ENCODE measurements around the gene SLC25A25. TPM values are rescaled to one million over a fixed set of nuclear protein-coding genes. Genes with fewer than 3 reads are reported as not detected.

The SLC25A25 gene
- total RNA-seq, 1 donor from 2014 or later, result 16.8 TPM

DNA sequence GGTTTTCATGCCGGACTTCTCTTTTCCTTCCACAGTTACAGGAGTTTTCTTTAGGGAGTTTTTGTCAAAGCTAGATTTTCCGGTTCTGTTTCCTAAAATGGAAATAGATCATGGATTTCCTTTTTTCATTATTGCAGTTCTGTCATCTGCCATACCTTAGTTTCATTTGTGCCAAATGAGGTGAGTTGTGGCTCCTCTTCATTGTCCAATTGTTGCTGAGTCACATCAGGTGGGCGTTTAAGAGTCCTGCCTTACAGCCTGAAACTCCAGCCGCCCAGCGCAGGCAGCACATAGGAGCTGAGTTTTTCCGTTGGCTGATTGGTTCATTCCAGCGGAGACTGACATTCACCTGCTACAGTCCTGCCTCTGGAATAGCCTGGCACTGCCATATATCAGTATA, 14.1 kb downstream of the SLC25A25 start:
- H3K27ac Mint-ChIP-seq (ENCODE audit: unreplicated experiment), result peak overlapping the region; percentile 67
- no peaks in the 10 kb centered on the region for H3K27me3 Mint-ChIP-seq (ENCODE audit: low read depth)
- TF ChIP-seq, protein P1, sequence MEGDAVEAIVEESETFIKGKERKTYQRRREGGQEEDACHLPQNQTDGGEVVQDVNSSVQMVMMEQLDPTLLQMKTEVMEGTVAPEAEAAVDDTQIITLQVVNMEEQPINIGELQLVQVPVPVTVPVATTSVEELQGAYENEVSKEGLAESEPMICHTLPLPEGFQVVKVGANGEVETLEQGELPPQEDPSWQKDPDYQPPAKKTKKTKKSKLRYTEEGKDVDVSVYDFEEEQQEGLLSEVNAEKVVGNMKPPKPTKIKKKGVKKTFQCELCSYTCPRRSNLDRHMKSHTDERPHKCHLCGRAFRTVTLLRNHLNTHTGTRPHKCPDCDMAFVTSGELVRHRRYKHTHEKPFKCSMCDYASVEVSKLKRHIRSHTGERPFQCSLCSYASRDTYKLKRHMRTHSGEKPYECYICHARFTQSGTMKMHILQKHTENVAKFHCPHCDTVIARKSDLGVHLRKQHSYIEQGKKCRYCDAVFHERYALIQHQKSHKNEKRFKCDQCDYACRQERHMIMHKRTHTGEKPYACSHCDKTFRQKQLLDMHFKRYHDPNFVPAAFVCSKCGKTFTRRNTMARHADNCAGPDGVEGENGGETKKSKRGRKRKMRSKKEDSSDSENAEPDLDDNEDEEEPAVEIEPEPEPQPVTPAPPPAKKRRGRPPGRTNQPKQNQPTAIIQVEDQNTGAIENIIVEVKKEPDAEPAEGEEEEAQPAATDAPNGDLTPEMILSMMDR (conservative IDR thresholded peaks at IDR 0.05), result no peak
- H3K36me3 Mint-ChIP-seq (ENCODE audit: low read depth), result no peaks in the 10 kb centered on the region
- no peak overlapping the region for H3K4me3 Mint-ChIP-seq
- peaks cover 31% of the 10 kb centered on the region for H3K4me1 Mint-ChIP-seq
- H3K9me3 Mint-ChIP-seq, result no peaks in the 10 kb centered on the region
- no peak for DNase-seq (ENCODE audit: low read depth, low spot score)

DNA sequence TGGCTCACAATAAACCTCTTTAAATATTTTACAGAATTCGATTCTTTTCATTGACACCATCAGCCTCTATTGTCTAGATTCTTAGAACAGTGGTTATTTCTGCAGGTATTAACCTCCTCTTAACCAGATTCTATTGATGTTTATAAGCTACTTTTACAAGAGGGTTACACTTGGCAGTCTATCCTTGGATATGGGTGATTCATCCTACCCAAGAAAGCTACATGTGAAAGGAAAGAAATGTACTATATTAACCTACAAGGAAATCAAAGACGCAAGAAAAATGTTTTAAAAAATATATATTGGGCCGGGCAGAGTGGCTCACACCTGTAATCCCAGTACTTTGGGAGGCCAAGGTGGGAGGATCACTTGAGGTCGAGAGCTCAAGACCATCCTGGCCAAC, 16.7 kb downstream of the SLC25A25 start:
- Mint-ChIP-seq H3K27me3 (ENCODE audit: low read depth) (no peaks in the 10 kb centered on the region), H3K4me3 (no peak overlapping the region), H3K9me3 (no peaks in the 10 kb centered on the region), H3K4me1 (peaks cover 34% of the 10 kb centered on the region), H3K36me3 (ENCODE audit: low read depth) (no peaks in the 10 kb centered on the region), H3K27ac (ENCODE audit: unreplicated experiment) (no peak overlapping the region)
- TF ChIP-seq, protein P1 (conservative IDR thresholded peaks at IDR 0.05), result no peak
- DNase-seq (ENCODE audit: low read depth, low spot score), result no peak

DNA sequence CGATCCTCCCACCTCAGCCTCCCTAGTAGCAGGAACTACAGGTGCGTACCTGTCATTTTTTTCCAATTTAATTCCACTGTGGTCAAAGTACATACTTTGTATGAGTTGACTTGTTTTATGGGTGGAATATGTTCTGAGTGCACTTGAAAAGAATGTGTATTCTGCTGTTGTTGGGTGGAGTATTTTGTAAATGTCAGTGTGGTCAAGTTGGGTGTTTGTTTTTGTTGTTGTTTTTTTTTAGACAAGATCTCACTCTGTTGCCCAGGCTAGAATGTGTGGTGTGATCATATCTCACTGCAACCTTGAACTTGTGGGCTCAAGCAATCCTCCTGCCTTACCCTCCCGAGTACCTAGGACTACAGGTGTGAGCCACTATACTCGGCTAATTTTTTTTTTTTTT, 17.9 kb downstream of the SLC25A25 start:
- H3K9me3 Mint-ChIP-seq, result no peaks in the 10 kb centered on the region
- H3K4me3 Mint-ChIP-seq, result no peak overlapping the region
- peaks cover 33% of the 10 kb centered on the region for H3K4me1 Mint-ChIP-seq
- TF ChIP-seq, protein P1 (conservative IDR thresholded peaks at IDR 0.05), result no peak
- H3K36me3 Mint-ChIP-seq (ENCODE audit: low read depth), result no peaks in the 10 kb centered on the region
- no peaks in the 10 kb centered on the region for H3K27me3 Mint-ChIP-seq (ENCODE audit: low read depth)
- DNase-seq (ENCODE audit: low read depth, low spot score), result no peak
- no peak overlapping the region for H3K27ac Mint-ChIP-seq (ENCODE audit: unreplicated experiment)

- no peaks in the 10 kb centered on the region for H3K9me3 Mint-ChIP-seq
- DNase-seq (ENCODE audit: low read depth, low spot score), result no peak
- no peak overlapping the region for H3K4me3 Mint-ChIP-seq
- H3K27me3 Mint-ChIP-seq (ENCODE audit: low read depth), result no peaks in the 10 kb centered on the region
- TF ChIP-seq, protein P1 (conservative IDR thresholded peaks at IDR 0.05), result no peak
- no peaks in the 10 kb centered on the region for H3K36me3 Mint-ChIP-seq (ENCODE audit: low read depth)
- peaks cover 32% of the 10 kb centered on the region for H3K4me1 Mint-ChIP-seq
- no peak overlapping the region for H3K27ac Mint-ChIP-seq (ENCODE audit: unreplicated experiment)
Observed at GRCh38 chr9:128087262-128087661, 19.2 kb downstream of the SLC25A25 start.

DNA sequence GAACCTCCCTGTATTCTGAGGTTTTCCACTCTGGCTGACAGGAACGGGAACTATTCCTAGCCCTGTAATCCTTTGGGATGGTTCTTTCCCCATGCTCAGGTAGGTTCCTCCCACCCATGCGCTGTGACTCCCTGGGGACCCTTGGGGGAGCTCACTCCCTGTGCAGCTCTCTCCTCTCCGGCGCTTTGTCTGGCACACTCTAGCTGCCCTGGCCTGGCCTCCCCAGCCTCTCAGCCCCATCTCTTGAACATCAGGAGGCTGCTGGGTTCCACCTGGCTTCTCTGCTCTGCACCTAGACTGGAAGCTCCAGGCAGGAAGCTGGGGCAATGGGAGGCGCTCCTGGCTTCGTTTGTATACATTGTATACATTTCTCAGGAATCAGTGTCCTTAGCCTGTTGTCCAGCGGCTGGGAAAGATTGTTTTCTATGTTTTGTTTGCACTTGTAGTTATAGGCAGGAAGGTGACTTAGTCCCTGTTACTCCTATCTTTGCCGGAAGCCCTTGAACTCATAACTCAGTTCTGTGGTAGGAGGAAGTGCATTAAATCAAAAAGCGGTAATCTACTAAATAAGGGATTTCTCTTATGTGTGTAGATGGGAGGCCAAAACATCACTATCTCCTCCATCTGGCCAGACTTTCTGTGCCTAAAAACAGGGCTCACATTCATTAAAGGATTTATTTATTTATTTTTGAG, 20.4 kb downstream of the SLC25A25 start:
- no peak for DNase-seq (ENCODE audit: low read depth, low spot score)
- H3K4me3 Mint-ChIP-seq, result no peak overlapping the region
- H3K36me3 Mint-ChIP-seq (ENCODE audit: low read depth), result no peaks in the 10 kb centered on the region
- peaks cover 38% of the 10 kb centered on the region for H3K4me1 Mint-ChIP-seq
- TF ChIP-seq, protein P1 (conservative IDR thresholded peaks at IDR 0.05), result no peak
- no peak overlapping the region for H3K27ac Mint-ChIP-seq (ENCODE audit: unreplicated experiment)
- H3K9me3 Mint-ChIP-seq, result no peaks in the 10 kb centered on the region
- H3K27me3 Mint-ChIP-seq (ENCODE audit: low read depth), result no peaks in the 10 kb centered on the region

Data from neural crest cell (in vitro differentiated cells).